GM23248 (cell line): ENCODE results near the gene CDK4.

ENCODE experiments used
- EZH2 ChIP-seq: fragments of 200-600 bp; sonication (generic); IDR thresholded peaks from 2 replicates; pipeline ENCODE4 v1.6.1; 2018; ENCODE audit warnings: antibody characterized with exemption, mild to moderate bottlenecking; ENCODE audit not compliant: insufficient read depth, poor library complexity, severe bottlenecking
- EZH2phosphoT487 ChIP-seq: fragments of 200-600 bp; sonication (generic); IDR thresholded peaks from 2 replicates; pipeline ENCODE4 v1.6.1; 2018; ENCODE audit warnings: antibody characterized with exemption, moderate library complexity, mild to moderate bottlenecking, low read depth; ENCODE audit not compliant: insufficient read depth

- TF ChIP-seq EZH2 (no peak), EZH2phosphoT487 (no peak)
These were observed 12.1 kb downstream of the CDK4 start for GRCh38 chr12:57739914-57740538.
